NCI-H187 treated with DMSO at 0.1 percent for 48 hours (cell line): Measurements from ENCODE around the gene ACVR1B.

Experiments used
- DNase-seq: peaks from one replicate; lab custom pipeline; 2025; lab: John Stamatoyannopoulos, UW

The ACVR1B gene

GRCh38 chr12:51951199-51951842 lies at the start of gene ACVR1B:
Gene ACVR1B (plus strand): TSS chr12:51951699. CDS start chr12:51951744, 45 bp downstream.
- peak; percentile 37 for DNase-seq

DNA sequence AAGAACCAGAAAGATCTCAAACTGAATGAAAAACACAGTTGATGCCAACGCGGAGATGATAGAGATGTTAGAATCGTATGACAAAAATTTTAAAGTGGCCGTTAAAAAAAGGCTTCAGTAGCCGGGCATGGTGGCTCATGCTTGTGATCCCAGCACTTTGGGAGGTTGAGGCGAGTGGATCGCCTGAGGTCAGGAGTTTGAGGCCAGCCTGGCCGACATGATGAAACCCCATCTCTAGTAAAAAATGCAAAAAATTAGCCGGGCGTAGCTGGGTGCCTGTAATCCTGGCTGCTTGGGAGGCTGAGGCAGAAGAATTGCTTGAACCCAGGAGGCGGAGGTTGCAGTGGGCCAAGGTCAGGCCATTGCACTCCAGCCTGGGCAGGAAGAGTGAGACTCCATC lies 49.6 kb upstream of the ACVR1B start:
- DNase-seq = no peak

- no peak for DNase-seq
Measured at GRCh38 chr12:51904951-51905470, 46.5 kb upstream of the ACVR1B start.

GRCh38 chr12:51905471-51906429 lies 45.7 kb upstream of the ACVR1B start:
- DNase-seq = no peak

DNA sequence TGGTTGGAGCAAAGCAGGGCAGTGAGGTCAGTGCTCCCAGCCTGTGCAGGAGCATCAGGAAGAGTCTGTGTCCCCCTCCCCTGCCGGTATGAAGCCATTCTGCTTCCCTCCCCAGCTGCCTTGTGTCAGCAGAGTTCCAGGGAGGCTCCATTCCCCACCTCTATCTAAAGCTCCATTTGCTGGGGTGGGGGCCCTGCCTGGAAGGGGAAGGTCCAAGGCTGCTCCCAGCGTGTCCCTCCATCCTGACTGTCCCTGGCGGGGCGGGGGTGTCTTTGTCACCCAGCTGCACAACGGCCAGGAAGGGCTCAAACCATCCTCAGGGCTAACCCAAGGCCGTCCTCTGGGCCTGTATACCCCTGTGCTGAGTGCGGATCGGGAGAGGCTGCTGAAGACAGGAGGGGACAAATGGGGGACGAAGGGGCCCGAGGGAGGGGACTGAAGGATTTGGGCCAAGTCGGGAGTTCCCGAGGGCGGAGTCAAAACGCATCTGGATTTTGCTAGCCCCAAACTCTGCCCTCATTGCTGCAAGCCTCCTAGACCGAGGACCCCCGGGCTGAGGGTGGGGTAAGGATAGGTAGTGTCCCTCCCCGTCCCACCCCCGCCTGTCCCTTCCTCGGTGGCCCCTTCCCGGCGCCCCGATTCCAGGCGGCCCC lies 44.9 kb upstream of the ACVR1B start:
- DNase-seq = no peak

GRCh38 chr12:51907083-51907855 lies 44.2 kb upstream of the ACVR1B start, which contains the start of gene ACVRL1:
Gene ACVRL1 (plus strand): TSS chr12:51907504. CDS start chr12:51912475, 4,971 bp downstream.
- DNase-seq = no peak

DNA sequence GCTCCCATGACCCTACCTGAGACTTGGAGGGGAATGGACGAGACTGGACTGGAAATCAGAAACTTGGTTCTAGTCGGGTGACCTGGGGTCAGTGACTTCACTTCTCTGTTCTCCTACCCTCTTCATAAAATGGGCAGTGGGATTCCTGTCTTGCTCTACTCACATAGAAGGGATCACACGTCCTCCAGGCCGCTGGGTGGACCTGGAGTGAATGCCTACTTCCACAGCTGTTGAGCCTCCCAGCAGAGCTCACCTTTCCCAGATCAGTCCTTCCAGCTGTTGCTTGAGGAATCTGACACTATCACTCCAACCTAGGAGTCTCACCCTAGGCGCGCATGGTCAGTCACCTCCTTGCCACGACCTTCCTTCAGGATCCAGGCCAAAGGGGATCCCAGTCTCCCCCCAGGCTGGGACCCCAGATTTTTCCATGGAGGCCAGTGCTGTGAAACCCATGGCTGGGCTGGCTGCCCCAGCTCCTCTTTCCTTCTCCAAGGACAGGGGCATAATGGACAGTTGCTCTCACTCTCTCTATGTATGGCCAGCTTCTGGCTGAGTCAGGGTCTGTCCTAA lies 43.6 kb upstream of the ACVR1B start:
- no peak for DNase-seq

DNA sequence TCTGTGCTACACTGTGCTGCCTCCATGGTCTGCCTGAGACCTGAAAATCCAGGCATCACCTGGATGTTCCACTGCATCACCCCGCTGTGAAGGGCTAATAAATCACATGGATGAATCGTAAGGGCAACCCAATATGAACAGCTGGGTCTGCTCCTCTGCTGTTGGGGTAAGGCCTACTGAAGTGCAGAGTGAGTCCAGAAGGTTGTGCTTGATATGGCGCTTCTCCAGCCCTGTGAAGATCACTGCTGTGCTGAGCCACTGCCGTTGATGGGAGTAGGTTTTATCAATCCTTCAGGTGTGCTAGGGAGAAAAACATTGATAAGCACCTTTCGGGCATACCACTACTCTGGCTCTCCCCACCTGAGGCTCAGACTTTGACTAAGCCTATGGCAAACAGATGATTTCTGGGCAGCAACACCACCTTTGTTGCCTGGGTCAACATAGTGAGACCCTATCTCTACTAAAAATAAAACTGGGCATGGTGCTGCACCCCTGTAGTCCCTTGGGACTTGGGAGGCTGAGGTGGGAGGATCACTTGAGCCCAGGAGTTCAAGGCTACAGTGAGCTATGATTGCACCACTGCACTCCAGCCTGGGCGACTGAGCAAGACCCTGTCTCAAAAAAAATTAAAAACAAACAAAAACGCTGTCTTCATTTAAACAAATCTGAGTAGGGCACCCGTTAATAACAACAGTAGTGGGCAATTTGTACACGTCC lies 42.5 kb upstream of the ACVR1B start:
- no peak for DNase-seq

DNA sequence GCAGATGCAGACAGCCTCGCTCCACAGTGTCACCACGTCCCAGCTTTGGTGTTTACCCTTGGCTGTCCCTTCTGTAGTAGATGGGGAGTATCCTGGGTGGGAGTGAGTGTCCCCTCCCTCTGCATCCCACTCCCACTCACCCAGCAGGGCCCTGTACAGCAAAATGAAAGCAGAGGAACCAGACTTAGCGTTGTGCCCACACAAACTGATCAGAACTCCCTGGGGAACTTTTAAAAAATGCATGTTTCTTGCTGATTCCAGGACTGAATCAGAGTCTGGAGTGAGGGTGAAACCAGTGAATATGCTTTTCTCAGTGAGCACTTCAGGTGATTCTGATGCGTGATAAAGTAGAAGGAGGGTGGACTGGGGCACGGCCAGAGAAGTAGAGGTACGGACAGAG lies 41.3 kb upstream of the ACVR1B start:
- DNase-seq = no peak

DNA sequence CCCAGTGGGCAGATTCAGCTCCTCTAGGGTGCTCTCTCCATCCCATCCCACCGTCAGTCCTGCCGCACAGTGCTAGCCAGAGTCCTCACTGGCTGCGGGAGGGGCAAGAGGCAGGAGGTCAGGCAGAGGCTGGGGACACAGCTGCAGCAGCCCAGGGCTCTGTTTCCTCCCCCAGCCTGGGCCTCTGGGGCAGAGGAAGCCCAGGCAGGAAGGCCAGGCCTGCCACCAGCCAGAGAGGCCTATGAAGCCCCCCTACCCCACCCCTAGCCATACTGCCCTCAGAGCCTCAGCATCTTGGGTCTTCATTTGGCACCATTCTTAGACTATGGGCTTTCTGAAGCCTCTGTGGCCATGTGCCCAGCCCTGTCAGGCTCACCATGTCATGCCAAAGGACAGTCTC lies 40.8 kb upstream of the ACVR1B start:
- no peak for DNase-seq

DNA sequence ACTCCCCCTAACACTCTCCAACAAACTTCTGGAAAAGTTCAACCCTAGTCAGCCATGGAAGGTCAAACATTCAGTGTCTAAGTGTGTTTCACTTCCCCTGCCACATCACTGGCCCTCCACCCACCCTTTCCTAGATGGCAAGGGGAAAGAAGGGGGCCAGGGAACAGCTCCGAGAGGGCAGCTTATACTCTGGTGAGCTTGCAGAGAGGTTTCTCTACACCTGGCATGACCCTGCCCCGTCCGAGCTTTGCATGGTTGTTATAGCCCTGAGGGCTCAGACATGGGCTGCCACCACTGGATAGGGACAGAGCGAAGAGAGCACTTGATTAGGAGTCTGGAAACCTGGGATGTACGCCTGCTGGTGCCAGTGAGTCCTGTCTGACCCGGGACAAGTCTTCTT lies 40.2 kb upstream of the ACVR1B start:
- no peak for DNase-seq

- no peak for DNase-seq
Measured at GRCh38 chr12:51911788-51912711, 39.4 kb upstream of the ACVR1B start.

- DNase-seq = no peak
Measured at GRCh38 chr12:51913071-51914033, 38.1 kb upstream of the ACVR1B start.

DNA sequence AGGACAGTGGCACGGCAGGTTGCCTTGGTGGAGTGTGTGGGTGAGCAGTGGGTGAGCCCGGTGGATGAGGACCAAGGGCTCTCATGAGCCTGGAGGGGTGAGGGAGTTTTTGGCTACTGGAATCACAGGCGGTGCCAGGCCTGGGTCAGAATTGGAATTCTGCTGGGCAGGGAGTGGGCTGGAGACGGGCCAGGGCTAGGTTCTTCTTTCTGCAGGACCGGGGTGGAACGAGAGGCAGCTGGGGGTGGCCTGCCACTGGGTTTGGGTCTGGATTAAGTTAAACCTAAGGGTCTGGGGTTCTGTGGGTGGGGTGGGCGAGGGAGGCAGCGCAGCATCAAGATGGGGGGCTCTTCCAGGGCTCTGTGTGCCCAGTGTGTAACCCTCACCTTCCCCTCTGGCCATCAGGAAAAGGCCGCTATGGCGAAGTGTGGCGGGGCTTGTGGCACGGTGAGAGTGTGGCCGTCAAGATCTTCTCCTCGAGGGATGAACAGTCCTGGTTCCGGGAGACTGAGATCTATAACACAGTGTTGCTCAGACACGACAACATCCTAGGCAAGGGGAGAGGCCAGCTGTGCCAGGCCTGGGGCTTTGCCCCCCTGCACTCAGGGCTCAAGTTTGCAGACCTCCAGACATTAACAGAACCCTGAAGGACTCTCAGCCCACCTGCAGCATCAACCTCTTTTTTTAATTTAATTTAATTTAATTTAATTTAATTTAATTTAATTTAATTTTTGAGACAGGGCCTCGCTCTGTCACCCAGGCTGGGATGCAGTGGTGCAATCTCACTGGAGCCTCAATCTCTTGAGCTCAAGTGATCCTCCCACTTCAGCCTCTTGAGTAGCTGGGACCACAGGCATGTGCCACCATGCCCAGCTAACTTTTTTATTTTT lies 37.2 kb upstream of the ACVR1B start:
- DNase-seq = no peak

GRCh38 chr12:51915003-51915625 lies 36.4 kb upstream of the ACVR1B start:
- DNase-seq = no peak

GRCh38 chr12:51915951-51916350 lies 35.5 kb upstream of the ACVR1B start:
- DNase-seq = no peak
